NCI-H2196 treated with DMSO at 0.1 percent for 48 hours (cell line): Measurements from ENCODE around the gene RUBCN.
"Not testable (repeated sequence)": the region's sequence is repeated elsewhere in the genome, so short reads cannot be mapped to it uniquely, and the experiment has no call there.

Experiments
- DNase-seq: peaks from one replicate; lab custom pipeline; 2025; ENCODE audit not compliant: unreplicated experiment; lab: John Stamatoyannopoulos, UW

The RUBCN gene

GRCh38 chr3:197734667-197735318 is 1.9 kb downstream of the RUBCN start:
- DNase-seq, result no peak

GRCh38 chr3:197733042-197733441 is 3.7 kb downstream of the RUBCN start:
- no peak for DNase-seq

- not testable (repeated sequence) for DNase-seq
Observed at GRCh38 chr3:197731483-197731882, 5.2 kb downstream of the RUBCN start.

- not testable (repeated sequence) for DNase-seq
Observed at GRCh38 chr3:197730770-197731169, 5.9 kb downstream of the RUBCN start.

GRCh38 chr3:197730200-197730599 is 6.5 kb downstream of the RUBCN start:
- DNase-seq, result peak; percentile 33

GRCh38 chr3:197728487-197728886 is 8.2 kb downstream of the RUBCN start:
- DNase-seq, result no peak

- not testable (repeated sequence) for DNase-seq
Observed at GRCh38 chr3:197727878-197728277, 8.8 kb downstream of the RUBCN start.

- no peak for DNase-seq
Observed at GRCh38 chr3:197722734-197723133, 14.0 kb downstream of the RUBCN start.

- DNase-seq, result no peak
Observed at GRCh38 chr3:197720694-197721093, 16.0 kb downstream of the RUBCN start.

- DNase-seq, result no peak
Observed at GRCh38 chr3:197718891-197719290, 17.8 kb downstream of the RUBCN start.

- DNase-seq, result no peak
Observed at GRCh38 chr3:197714251-197714650, 22.5 kb downstream of the RUBCN start.

GRCh38 chr3:197713477-197713822 is 23.3 kb downstream of the RUBCN start:
- DNase-seq, result no peak

GRCh38 chr3:197711973-197712707 is 24.6 kb downstream of the RUBCN start:
- no peak for DNase-seq

- not testable (repeated sequence) for DNase-seq
Observed at GRCh38 chr3:197710965-197711364, 25.7 kb downstream of the RUBCN start.

GRCh38 chr3:197709135-197709534 is 27.6 kb downstream of the RUBCN start:
- DNase-seq, result no peak

- no peak for DNase-seq
Observed at GRCh38 chr3:197706658-197707057, 30.0 kb downstream of the RUBCN start.

GRCh38 chr3:197701841-197702240 is 34.9 kb downstream of the RUBCN start:
- no peak for DNase-seq

GRCh38 chr3:197700095-197700494 is 36.6 kb downstream of the RUBCN start:
- DNase-seq, result no peak

GRCh38 chr3:197697355-197697754 is 39.3 kb downstream of the RUBCN start:
- no peak for DNase-seq

GRCh38 chr3:197694251-197694650 is 42.5 kb downstream of the RUBCN start:
- DNase-seq, result no peak

- DNase-seq, result no peak
Observed at GRCh38 chr3:197692641-197693040, 44.1 kb downstream of the RUBCN start.

- no peak for DNase-seq
Observed at GRCh38 chr3:197690754-197691153, 46.0 kb downstream of the RUBCN start.

GRCh38 chr3:197687570-197687969 is 49.1 kb downstream of the RUBCN start:
- DNase-seq, result no peak
